GM10266 (cell line): ENCODE measurements around the gene WASHC2A.
"Not testable (repeated sequence)": the region's sequence is repeated elsewhere in the genome, so short reads cannot be mapped to it uniquely, and the experiment has no call there.

ENCODE experiments used
- DNase-seq: peaks from one replicate; pipeline ENCODE4 v3.0.0; 2012; ENCODE audit errors: extremely low spot score
- TF ChIP-seq, protein P1 (sequence below): IDR thresholded peaks from 2 replicates; pipeline ENCODE4 v1.5.1; 2012; ENCODE audit warnings: mild to moderate bottlenecking, low read depth; ENCODE audit not compliant: control insufficient read depth, insufficient read depth; ENCODE audit errors: missing control alignments

WASHC2A gene

DNA sequence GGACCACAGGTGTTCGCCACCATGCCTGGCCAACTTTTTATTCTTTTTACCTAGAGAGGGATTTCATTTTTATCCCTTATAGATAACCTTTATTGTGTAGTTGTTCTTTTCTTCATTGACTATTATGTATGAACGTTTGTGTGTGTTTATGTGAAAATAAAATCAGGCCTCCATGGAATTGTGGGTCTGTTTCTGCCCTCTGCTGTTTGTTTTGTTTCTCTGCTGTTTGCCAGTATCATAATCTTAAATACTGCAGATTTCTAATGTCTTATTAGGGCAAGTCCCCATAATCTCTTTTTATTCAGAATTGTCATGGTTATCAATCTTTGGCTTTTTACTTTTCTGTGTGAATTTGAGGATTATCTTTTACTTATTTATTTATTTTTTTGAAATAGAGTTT is 7.8 kb downstream of the WASHC2A start:
- not testable (repeated sequence) for DNase-seq
- TF ChIP-seq, protein P1, sequence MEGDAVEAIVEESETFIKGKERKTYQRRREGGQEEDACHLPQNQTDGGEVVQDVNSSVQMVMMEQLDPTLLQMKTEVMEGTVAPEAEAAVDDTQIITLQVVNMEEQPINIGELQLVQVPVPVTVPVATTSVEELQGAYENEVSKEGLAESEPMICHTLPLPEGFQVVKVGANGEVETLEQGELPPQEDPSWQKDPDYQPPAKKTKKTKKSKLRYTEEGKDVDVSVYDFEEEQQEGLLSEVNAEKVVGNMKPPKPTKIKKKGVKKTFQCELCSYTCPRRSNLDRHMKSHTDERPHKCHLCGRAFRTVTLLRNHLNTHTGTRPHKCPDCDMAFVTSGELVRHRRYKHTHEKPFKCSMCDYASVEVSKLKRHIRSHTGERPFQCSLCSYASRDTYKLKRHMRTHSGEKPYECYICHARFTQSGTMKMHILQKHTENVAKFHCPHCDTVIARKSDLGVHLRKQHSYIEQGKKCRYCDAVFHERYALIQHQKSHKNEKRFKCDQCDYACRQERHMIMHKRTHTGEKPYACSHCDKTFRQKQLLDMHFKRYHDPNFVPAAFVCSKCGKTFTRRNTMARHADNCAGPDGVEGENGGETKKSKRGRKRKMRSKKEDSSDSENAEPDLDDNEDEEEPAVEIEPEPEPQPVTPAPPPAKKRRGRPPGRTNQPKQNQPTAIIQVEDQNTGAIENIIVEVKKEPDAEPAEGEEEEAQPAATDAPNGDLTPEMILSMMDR, result peak; percentile 23

DNA sequence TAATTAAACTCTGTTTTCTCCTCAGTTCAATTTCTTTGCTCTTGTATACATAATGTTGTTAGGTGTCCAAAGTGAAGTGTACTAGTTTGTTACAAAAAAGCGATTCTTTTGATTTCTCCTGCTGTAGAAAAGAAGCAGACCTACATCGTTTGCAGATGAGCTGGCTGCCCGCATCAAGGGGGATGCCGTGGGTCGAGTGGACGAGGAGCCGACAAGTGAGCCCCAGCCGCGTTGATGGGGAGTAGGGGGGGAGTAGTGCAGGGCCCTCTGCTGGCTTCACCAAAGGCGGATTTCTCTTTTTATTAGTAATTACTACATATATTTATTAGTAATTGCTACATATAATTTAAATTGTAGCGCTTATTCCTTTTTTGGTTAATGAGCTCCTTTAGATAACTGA is 23.6 kb downstream of the WASHC2A start:
- not testable (repeated sequence) for DNase-seq

DNA sequence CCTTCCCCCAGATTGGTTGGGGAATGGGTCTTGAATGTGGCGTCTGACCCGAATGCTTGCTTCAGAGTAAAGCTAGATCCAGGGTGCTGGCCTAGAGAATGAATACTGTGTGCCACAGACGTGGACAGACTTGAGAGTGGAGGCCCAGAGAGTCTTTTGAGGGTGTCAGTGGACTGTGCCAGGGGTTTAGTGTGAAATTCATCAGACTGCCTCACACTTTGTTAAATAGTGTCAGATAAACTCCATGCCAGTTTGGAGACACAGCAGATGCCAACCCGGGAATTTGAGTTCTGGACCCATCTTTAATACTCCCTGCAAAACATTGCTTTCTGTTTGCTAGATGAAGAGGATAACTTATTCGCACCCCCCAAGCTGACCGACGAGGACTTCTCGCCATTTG is 25.2 kb downstream of the WASHC2A start:
- DNase-seq, result not testable (repeated sequence)

DNA sequence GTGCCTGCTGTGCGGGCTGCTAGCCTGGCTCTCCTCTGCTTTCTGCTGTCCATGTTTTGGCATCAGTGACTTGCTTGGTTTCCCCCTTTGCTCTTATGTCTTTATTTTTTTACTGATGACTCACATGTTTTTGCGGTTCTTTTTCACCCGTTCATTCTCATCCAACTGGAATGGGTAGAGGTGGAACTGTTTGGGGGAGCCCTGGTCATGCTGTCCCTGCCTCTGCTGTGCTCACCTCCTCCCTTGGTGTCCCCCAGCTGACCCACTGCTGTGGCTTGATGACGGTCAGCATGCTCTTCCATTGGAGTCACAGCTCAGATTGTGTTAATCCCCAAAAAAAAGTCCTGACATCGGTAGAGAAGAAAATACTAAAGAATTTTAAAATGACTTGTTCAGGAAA is 26.9 kb downstream of the WASHC2A start:
- DNase-seq, result not testable (repeated sequence)

DNA sequence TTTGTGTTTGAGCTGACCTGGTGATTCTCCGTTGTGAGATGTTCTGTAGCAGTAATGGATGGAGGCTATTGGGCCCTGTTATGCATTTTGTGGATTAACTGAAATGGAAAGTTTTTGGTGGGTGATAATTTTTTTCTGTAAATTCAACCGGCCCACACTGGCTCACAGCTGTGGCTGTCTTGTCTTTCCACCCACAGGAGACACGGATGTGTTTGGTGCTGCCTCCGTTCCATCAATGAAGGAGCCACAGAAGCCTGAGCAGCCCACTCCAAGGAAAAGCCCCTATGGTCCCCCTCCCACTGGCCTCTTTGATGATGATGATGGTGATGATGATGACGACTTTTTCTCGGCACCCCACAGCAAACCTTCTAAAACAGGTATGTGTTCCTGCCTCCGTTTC is 27.6 kb downstream of the WASHC2A start:
- not testable (repeated sequence) for DNase-seq

DNA sequence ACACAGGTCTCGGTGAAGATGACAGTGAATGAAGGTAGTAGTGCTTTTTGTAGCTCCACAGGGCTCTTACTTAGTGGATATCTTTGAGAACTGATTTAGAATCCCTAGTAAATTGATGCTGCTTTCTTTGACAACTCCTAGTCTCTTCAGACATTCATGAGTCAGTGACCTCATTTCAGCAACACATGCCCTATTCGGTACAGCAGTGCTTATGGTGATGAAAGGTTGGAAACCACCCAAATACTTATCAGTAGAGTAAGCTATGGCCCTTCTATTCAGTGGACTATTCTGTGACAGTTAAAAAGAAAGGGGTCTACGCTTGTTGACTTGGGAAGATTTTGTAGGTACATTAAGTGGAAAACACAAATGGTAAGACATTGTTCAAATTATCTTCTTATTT is 29.0 kb downstream of the WASHC2A start:
- DNase-seq, result not testable (repeated sequence)

DNA sequence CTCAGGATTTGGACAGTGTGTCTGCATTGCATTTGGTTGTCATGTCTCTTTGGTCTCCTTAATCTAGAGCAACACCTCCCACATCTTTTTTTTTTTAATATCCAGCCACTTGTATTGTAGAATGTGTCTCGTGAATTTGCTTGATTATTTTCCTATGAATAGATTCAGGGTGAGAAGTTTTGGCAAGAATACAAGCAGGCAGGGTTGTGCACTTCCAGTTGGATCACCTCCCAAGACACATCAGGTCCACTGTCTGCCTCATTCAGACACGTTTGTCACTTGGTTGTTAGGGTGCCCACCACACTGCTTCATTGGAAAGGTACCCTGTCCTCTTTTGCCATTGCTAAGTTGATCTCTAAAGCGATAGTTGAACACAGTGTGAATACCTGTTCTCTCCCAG is 30.9 kb downstream of the WASHC2A start:
- DNase-seq, result not testable (repeated sequence)

DNA sequence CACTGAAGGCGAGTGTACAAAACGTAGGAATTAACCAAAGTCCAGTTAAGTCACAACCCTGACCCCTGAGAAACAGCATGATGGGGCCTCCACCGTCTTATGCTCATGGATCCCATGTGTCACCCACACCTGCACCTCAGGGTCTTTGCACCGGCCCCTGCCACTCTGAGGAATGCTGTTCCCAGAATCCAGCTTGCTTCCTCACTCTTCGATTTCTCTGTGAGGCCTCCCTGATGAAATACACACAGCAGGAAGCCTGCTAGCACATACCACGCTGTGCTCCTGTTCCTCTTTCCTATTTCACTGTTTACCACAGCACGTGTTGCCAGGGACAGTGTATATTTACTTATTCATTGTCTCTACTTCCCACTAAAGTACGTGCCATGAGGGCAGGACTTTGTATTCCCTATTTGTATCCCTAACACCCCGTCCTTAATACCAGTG is 33.4 kb downstream of the WASHC2A start:
- peak; percentile 2 for DNase-seq

DNA sequence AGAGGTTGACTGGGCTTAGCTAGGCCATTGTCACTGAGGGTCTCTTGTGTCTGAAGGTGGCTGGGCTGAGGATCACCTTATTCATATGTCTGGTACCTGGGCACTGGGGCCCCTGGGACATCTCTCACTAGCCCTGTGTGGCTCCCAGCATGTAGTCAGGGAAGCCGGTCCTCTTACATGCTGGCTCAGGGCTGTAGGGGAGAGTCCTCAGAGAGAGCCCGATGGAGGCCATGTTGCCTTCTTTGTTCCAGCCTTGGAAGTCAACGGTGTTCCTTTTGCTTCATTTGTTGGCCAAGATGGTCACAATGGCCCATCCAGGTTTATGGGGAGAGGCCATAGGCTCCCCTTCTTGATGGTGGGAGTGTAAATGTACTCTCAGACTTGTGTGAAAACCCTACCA is 34.0 kb downstream of the WASHC2A start:
- DNase-seq, result not testable (repeated sequence)

DNA sequence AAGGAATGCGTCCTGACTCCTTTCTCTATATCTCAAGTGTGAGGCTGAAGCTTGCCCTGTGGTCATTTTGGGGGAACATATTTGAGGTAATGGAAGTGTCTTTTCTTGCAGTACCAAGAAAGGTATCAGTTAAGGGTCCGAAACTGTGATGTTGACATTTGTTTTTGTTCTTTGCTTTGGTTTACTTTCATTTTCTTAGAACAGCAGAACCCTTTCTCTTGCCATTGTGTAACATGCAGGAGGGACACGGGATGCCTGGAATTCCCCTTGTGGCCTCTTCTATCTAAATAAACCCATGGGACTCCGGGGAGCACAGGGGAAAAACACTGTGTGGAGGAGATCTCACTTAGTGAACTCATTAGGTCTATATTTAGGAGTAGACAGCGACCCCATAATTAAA is 34.5 kb downstream of the WASHC2A start:
- DNase-seq, result peak; percentile 4

DNA sequence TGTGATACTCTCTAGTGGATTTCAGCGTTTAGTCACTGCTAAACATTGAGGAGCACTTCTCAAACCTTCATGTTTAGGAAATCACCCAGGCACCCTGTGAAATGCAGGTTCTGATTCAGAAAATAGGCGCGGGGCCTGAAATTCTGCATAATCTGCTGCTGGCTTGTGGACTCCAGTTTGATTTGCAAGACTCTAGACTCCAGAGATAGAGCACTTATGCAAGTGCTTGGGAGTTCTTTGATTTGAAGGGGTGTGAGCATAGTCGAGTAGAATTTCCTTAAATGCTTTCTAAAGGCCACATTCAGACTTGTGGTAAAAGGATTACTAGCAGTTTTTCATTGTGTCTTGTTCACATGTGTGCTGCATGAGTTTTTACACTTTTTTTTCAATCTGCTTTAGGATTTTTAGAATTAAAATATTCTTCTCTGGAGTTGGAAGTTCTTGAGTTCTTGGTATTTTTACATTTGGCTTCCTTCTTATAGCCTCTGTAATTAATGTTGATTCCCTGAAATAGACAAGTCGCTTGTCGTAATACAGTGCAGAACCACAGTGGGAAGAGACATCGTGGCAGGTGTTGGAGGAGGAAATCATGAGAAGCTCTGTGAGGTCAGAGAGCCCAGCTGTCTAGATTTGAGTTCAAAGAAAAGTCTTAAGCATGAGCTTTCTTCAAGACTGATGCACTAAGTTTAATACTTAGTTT is 41.4 kb downstream of the WASHC2A start:
- DNase-seq, result not testable (repeated sequence)

DNA sequence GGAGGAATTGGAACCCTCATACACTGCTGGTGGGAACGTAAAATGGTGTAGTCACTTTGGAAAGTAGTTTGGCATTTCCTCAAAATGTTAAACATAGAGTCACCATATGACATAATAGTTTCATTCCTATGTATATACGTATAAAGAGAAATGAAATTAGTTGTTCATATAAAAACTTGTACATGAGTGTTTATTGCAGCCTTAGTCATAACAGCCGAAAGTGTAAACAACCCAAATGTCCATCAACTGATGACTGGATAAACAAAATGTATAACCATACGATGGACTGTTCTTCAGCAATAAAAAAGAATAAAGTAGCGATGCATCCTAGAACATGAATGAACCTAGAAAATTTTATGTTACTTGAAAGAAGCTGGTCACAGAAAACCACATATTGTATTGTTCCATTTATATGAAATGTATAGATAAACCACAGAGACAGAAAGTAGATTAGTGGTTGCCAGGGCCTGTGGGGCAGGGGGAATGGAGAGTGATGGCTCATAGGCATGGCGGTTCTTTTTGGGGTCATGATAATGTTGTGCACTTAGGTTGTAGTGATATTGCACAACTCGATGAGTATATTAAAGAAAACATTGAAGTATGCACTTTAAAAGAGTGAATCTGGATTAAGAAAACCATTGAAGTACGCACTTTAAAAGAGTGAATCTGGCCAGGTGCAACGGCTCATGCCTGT is 44.8 kb downstream of the WASHC2A start:
- not testable (repeated sequence) for DNase-seq

DNA sequence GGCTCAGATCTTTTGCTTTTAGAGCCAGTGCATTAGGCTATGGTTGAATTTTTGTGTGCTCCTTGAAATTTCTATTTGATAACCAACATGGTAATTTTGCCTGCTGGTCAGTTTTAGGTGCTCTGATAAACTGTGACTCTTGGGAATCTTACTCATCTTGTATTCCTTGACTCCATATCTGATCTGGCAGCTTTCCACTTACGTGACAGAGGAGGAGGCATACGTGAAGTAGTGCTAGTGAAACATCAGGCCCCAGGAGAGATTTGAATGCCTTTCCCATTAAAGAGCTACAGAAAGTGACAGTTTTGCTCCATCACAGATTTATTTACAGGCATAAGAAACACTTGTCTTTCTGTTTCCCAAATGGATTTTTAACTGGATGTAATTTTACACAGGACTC is 59.0 kb downstream of the WASHC2A start:
- not testable (repeated sequence) for DNase-seq

DNA sequence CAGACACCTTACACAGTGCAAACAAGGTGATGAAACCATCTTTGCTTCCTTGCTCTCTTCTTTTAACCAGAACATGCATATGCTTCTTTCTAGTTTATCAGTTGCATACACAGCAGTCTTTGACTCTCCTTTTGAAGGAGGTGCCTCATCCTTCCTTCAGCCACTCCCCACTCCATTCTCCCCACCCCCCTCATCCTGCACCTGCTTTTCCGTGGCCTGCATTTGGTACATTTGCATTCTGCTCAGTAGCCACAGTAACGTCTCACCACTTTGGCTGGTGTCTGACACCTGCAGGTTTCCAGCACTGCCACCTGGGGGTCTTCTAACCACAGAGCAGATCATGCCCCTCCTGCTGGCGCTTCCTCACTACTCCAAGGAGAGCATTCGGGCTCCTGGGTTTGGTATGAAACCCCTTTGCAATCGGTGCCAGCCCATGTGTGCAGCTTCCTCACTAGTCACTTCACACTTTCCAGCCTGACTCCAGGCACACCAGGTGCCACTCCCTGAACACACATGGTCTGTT is 60.1 kb downstream of the WASHC2A start:
- not testable (repeated sequence) for DNase-seq

DNA sequence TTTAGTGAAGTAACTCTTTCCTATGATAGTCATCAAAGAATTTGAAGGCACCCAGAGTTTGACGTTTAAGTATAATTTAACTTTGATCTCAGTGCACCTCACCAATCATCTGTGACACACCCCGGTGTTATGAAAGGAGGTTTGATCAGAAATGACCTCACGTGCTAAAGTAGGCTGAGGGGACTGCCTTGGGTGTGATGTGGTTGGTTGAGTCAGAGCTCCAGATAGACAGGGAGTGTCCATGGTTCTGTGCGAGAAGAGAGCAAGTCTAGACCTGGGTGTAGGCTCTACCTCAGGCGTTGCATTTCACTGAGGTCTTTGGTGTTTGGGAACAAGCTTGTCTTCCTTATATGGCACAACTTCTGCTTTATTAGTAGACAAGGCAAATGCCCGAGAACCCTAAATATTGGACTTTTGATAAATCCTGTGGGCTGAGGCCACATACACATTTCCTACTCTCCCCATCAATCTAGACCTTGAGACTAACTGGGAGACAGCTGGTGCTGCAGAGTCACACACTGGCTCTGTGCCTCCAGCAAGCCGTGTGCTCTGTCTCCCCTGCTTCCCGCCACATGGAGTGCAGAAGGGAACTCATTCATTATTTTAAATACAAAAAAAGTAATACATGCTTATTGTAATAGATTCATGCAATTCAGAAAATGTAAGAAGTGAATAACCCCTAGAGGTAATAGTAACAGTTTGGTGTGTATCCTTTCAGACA is 63.7 kb downstream of the WASHC2A start:
- DNase-seq, result not testable (repeated sequence)

DNA sequence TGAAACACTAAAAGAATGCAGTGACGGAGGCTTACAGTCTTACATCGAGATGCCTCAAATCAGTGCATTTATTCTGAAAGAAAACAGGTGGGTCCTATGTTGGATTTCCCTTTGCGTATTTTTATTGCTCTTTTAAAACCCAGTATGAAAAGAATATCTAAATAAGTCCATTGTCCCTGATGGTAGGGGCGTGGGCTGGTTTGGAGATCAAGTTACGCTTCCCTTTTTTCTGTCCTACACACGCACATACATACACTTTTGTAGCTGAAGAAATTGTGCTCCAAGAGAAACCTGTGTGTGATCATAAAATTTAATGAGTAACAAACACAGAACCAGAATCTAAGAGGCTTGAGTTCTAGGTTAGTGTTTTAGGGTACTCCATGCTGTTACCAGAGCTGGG is 64.6 kb downstream of the WASHC2A start:
- DNase-seq, result not testable (repeated sequence)

DNA sequence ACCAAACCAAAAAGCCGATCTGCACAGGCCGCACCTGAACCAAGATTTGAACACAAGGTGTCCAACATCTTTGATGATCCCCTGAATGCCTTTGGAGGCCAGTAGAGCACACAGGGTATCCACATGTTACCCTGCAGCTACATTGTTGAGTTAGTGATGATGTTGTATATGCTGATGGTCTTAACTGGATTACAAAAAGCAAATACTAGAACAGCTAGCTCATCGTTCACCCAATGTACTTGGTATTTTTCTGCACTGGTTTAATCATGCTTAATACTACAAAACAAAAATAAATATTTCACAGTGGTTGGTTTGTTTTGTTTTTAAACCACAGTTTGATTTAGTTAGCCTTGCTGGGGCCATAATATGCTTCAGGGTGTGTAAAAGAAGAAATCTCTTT is 65.1 kb downstream of the WASHC2A start:
- DNase-seq, result not testable (repeated sequence)

DNA sequence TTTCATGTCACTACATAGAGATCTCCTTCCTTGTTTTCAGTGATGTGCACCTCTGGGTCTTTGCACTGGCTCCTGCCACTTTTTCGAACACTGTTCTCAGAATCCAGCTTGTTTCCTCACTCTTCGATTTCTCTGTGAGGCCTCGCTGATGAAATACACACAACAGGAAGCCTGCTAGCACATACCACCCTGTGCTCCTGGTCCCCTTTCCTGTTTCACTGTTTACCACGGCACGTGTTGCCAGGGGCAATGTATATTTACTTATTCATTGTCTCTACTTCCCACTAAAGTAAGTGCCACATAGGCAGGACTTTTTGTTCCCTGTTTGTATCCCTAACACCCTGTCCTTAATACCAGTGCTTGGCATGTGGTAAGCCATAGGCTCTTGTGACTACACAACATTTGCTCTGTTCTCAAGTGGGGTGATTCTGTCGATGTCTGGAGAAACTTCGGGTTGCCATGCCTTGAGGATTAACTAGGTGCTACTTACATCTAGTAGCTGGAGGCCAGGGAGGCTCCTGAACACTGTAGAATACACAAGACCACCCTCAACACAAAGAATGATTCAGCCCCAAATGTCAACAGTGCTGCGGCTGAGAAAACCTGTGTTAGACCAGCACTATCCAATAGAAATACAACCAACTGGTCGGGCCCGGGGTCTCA is 75.9 kb downstream of the WASHC2A start:
- not testable (repeated sequence) for DNase-seq

DNA sequence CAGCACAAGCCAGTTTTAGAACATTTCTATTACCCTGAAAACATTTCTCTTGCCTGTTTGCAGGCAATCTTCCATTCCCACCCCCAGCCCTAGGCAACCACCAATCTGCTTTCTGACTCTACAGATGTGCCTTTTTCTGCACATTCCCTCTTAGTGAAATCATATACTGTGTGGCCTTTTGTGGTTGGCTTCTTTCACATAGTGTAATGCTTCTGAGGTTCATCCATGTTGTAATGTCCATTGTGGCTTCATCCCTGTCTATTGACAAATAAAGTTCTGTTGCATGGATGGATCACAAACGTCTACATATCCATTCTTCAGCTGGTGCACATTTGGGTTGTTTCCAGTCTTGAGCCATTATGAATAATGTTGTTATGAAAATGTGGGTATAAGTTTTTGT is 77.8 kb downstream of the WASHC2A start:
- not testable (repeated sequence) for DNase-seq
